ENCODE results near the gene SPACA4.

Gene SPACA4

GRCh38 chr19:48578891-48579290 is 27.7 kb upstream of the SPACA4 start:
- ChIA-PET CTCF (interaction anchor here (1.2 to 1.5 kb wide), 2 partner anchors 22 to 73 kb away, joined by 3 to 4 read pairs; no protein-coding TSS in a partner anchor), POLR2A (no interaction called here)
- TF ChIP-seq, protein P1, sequence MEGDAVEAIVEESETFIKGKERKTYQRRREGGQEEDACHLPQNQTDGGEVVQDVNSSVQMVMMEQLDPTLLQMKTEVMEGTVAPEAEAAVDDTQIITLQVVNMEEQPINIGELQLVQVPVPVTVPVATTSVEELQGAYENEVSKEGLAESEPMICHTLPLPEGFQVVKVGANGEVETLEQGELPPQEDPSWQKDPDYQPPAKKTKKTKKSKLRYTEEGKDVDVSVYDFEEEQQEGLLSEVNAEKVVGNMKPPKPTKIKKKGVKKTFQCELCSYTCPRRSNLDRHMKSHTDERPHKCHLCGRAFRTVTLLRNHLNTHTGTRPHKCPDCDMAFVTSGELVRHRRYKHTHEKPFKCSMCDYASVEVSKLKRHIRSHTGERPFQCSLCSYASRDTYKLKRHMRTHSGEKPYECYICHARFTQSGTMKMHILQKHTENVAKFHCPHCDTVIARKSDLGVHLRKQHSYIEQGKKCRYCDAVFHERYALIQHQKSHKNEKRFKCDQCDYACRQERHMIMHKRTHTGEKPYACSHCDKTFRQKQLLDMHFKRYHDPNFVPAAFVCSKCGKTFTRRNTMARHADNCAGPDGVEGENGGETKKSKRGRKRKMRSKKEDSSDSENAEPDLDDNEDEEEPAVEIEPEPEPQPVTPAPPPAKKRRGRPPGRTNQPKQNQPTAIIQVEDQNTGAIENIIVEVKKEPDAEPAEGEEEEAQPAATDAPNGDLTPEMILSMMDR (IDR thresholded peaks at IDR 0.05; ENCODE audit: control extremely low read depth, extremely low read depth, low read depth, missing control alignments): no peak
- DNase-seq (ENCODE audit: extremely low spot score): no peak

GRCh38 chr19:48582168-48582567 is 24.4 kb upstream of the SPACA4 start:
- CTCF ChIA-PET: interaction anchor here (3.8 to 8.7 kb wide), 2 partner anchors 76 to 93 kb away, joined by 68 to 133 read pairs; no protein-coding TSS in a partner anchor
- POLR2A ChIA-PET: no interaction called here
- TF ChIP-seq, protein P1 (IDR thresholded peaks at IDR 0.05; ENCODE audit: control extremely low read depth, extremely low read depth, low read depth, missing control alignments): no peak
- no peak for DNase-seq (ENCODE audit: extremely low spot score)

- CTCF ChIA-PET: interaction anchor here (0.7 to 8.7 kb wide), 10 partner anchors 20 to 279 kb away, joined by 3 to 133 read pairs (median 5); partner anchors contain the start of genes KDELR1, SPACA4, SYNGR4 and TMEM143
- TF ChIP-seq, protein P1 (IDR thresholded peaks at IDR 0.05; ENCODE audit: control extremely low read depth, extremely low read depth, low read depth, missing control alignments): no peak
- DNase-seq (ENCODE audit: extremely low spot score): no peak
- POLR2A ChIA-PET: interaction anchor here (0.6 kb wide), 1 partner anchor 832 kb away, joined by 7 read pairs; no protein-coding TSS in a partner anchor
Observed at GRCh38 chr19:48587387-48587786, 19.2 kb upstream of the SPACA4 start.

GRCh38 chr19:48588670-48589401 is 17.7 kb upstream of the SPACA4 start:
- DNase-seq (ENCODE audit: extremely low spot score): peak; percentile 91
- CTCF ChIA-PET: interaction anchor here (0.6 to 8.7 kb wide), 29 partner anchors 9 to 322 kb away, joined by 3 to 133 read pairs (median 4); partner anchors contain the start of genes FAM83E, KDELR1, SPACA4 and SULT2B1
- TF ChIP-seq, protein P1 (IDR thresholded peaks at IDR 0.05; ENCODE audit: control extremely low read depth, extremely low read depth, low read depth, missing control alignments): peak; percentile 98
- POLR2A ChIA-PET: interaction anchor here (1.0 kb wide), 1 partner anchor 30 kb away, joined by 4 read pairs; the partner anchor contains the start of genes RPL18 and SPHK2

- CTCF ChIA-PET: interaction anchor here (1.0 to 8.7 kb wide), 4 partner anchors 16 to 324 kb away, joined by 3 to 133 read pairs (median 38); partner anchors contain the start of gene SPACA4
- no peak for DNase-seq (ENCODE audit: extremely low spot score)
- TF ChIP-seq, protein P1 (IDR thresholded peaks at IDR 0.05; ENCODE audit: control extremely low read depth, extremely low read depth, low read depth, missing control alignments): no peak
- POLR2A ChIA-PET: no interaction called here
Observed at GRCh38 chr19:48591021-48591420, 15.5 kb upstream of the SPACA4 start.

GRCh38 chr19:48595171-48595570 is 11.4 kb upstream of the SPACA4 start:
- no peak for DNase-seq (ENCODE audit: extremely low spot score)
- ChIA-PET CTCF (interaction anchor here (0.9 to 4.4 kb wide), 2 partner anchors 11 to 14 kb away, joined by 4 to 18 read pairs; no protein-coding TSS in a partner anchor), POLR2A (no interaction called here)
- TF ChIP-seq, protein P1 (IDR thresholded peaks at IDR 0.05; ENCODE audit: control extremely low read depth, extremely low read depth, low read depth, missing control alignments): no peak
